Measurements from ENCODE around the gene ARHGAP12. TPM values are rescaled to one million over a fixed set of nuclear protein-coding genes. Genes with fewer than 3 reads are reported as not detected.

ARHGAP12 gene
- total RNA-seq, 1 experiment from 2014 or later: 39.5 TPM

- TF ChIP-seq CREM (CRISPR knock-in tag; IDR thresholded peaks at IDR 0.05): no peak
- TF ChIP-seq CREB1 (CRISPR knock-in tag; IDR thresholded peaks at IDR 0.05): no peak
- TF ChIP-seq TP53 (CRISPR knock-in tag; IDR thresholded peaks at IDR 0.05): no peak
- no peak for TF ChIP-seq FOXK1 (CRISPR knock-in tag; IDR thresholded peaks at IDR 0.05)
- TF ChIP-seq MLX (CRISPR knock-in tag; IDR thresholded peaks at IDR 0.05): no peak
- Mint-ChIP-seq H3K4me3 (no peak overlapping the region), H3K9me3 (no peaks in the 10 kb centered on the region), H3K27me3 (ENCODE audit: low read depth) (0 out of 2 replicates have a peak, but pooled peaks cover 3% of the 10 kb centered on the region), H3K36me3 (no peaks in the 10 kb centered on the region), H3K27ac (no peak overlapping the region), H3K4me1 (peaks cover 23% of the 10 kb centered on the region)
- no peak for ATAC-seq
- ChIA-PET POLR2A (no interaction called here), CTCF (interaction anchor here (0.5 kb wide), 1 partner anchor 301 kb away, joined by 3 read pairs; no protein-coding TSS in a partner anchor)
- no peak for DNase-seq (ENCODE audit: low spot score)
Observed at GRCh38 chr10:31944071-31944433, 15.4 kb upstream of the ARHGAP12 start.

- TF ChIP-seq ZBTB21 (CRISPR knock-in tag; IDR thresholded peaks at IDR 0.05; ENCODE audit: borderline replicate concordance) (no peak), TEAD4 (CRISPR knock-in tag; IDR thresholded peaks at IDR 0.05) (no peak), ATF2 (CRISPR knock-in tag; IDR thresholded peaks at IDR 0.05; ENCODE audit: borderline replicate concordance, low read depth) (no peak), HMGXB4 (CRISPR knock-in tag; IDR thresholded peaks at IDR 0.05) (no peak), SMAD3 (CRISPR knock-in tag; IDR thresholded peaks at IDR 0.05; ENCODE audit: borderline replicate concordance) (no peak)
- CTCF ChIA-PET: no interaction called here
Observed at GRCh38 chr10:31942892-31943291, 14.3 kb upstream of the ARHGAP12 start.

GRCh38 chr10:31942435-31942834 lies 13.8 kb upstream of the ARHGAP12 start:
- Mint-ChIP-seq H3K4me1 (peaks cover 20% of the 10 kb centered on the region), H3K27ac (no peak overlapping the region), H3K9me3 (no peaks in the 10 kb centered on the region), H3K27me3 (ENCODE audit: low read depth) (0 out of 2 replicates have a peak, but pooled peaks cover 3% of the 10 kb centered on the region), H3K36me3 (no peaks in the 10 kb centered on the region), H3K4me3 (no peak overlapping the region)
- DNase-seq (ENCODE audit: low spot score): no peak
- ChIA-PET POLR2A (no interaction called here), CTCF (no interaction called here)
- ATAC-seq: no peak
- TF ChIP-seq KAT7 (CRISPR knock-in tag; IDR thresholded peaks at IDR 0.05; ENCODE audit: borderline replicate concordance) (no peak), ZNF121 (CRISPR knock-in tag; IDR thresholded peaks at IDR 0.05) (peak; percentile 76; the same call in 1 of the 2 replicates)

More at GRCh38 chr10:31942892-31943291, 14.3 kb upstream of the ARHGAP12 start:
- Mint-ChIP-seq H3K27ac (no peak overlapping the region), H3K4me1 (peaks cover 23% of the 10 kb centered on the region), H3K27me3 (ENCODE audit: low read depth) (0 out of 2 replicates have a peak, but pooled peaks cover 3% of the 10 kb centered on the region), H3K9me3 (no peaks in the 10 kb centered on the region), H3K36me3 (no peaks in the 10 kb centered on the region), H3K4me3 (no peak overlapping the region)
- DNase-seq (ENCODE audit: low spot score) (no peak), ATAC-seq (no peak)
- POLR2A ChIA-PET: no interaction called here

GRCh38 chr10:31940839-31941653 lies 12.4 kb upstream of the ARHGAP12 start:
- CTCF ChIA-PET: no interaction called here
- H3K27ac Mint-ChIP-seq: no peak overlapping the region
- peaks cover 18% of the 10 kb centered on the region for H3K4me1 Mint-ChIP-seq
- no peaks in the 10 kb centered on the region for H3K9me3 Mint-ChIP-seq
- TF ChIP-seq CREM (CRISPR knock-in tag; IDR thresholded peaks at IDR 0.05) (no peak), ZNF423 (CRISPR knock-in tag; IDR thresholded peaks at IDR 0.05) (no peak)
- 0 out of 2 replicates have a peak, but pooled peaks cover 3% of the 10 kb centered on the region for H3K27me3 Mint-ChIP-seq (ENCODE audit: low read depth)
- no peak for ATAC-seq
- no peaks in the 10 kb centered on the region for H3K36me3 Mint-ChIP-seq
- no peak overlapping the region for H3K4me3 Mint-ChIP-seq
- POLR2A ChIA-PET: no interaction called here
- no peak for DNase-seq (ENCODE audit: low spot score)
